WTC11 (cell line): ENCODE data around the gene HDLBP. TPM values are rescaled to one million over a fixed set of nuclear protein-coding genes. Genes with fewer than 3 reads are reported as not detected.

ENCODE experiments used
- ATAC-seq: fragments of 200-7000 bp; cut with Tn5 transposase; 2 replicates; pipeline ENCODE4 v1.10.0; 2021; ENCODE audit warnings: mild to moderate bottlenecking, moderate library complexity
- CTCF ChIA-PET: fragments of 300-600 bp; sonication (Branson Sonifier 250); formaldehyde crosslinking; loops from one replicate; lab custom pipeline; 2021; ENCODE audit warnings: antibody characterized with exemption; lab: Charles Lee
- POLR2A ChIA-PET: fragments of 350-600 bp; sonication (Branson Sonifier 250); formaldehyde crosslinking; loops from one replicate; lab custom pipeline; 2021; ENCODE audit warnings: antibody characterized with exemption; lab: Charles Lee
- DNase-seq: peaks from one replicate; pipeline ENCODE4 v3.0.0; 2021; ENCODE audit warnings: low spot score
- H3K27ac Mint-ChIP-seq: 2 replicates; pipeline ENCODE4 v1.8.0; 2021; ENCODE audit warnings: mixed read lengths
- H3K27me3 Mint-ChIP-seq: 2 replicates; pipeline ENCODE4 v1.8.0; 2021; ENCODE audit warnings: low read depth, mild to moderate bottlenecking, moderate library complexity, mixed read lengths
- H3K36me3 Mint-ChIP-seq: 2 replicates; pipeline ENCODE4 v1.8.0; 2021; ENCODE audit warnings: mixed read lengths
- H3K4me1 Mint-ChIP-seq: 2 replicates; pipeline ENCODE4 v1.8.0; 2022; ENCODE audit warnings: mixed read lengths
- H3K4me3 Mint-ChIP-seq: 2 replicates; pipeline ENCODE4 v1.8.0; 2021; ENCODE audit warnings: mild to moderate bottlenecking, moderate library complexity, mixed read lengths
- H3K9me3 Mint-ChIP-seq: 2 replicates; pipeline ENCODE4 v1.8.0; 2021; ENCODE audit warnings: mixed read lengths
- AR ChIP-seq: fragments of 250-450 bp; sonication (Bioruptor Pico); IDR thresholded peaks from 2 replicates; pipeline ENCODE4 v1.9.0; 2021; ENCODE audit warnings: mild to moderate bottlenecking
- ATF2 ChIP-seq: sonication (generic); formaldehyde crosslinking; IDR thresholded peaks from 2 replicates; pipeline ENCODE4 v1.8.1; 2022; ENCODE audit warnings: low read depth, missing genetic modification reagents, borderline replicate concordance
- CTCF ChIP-seq: fragments of 200-600 bp; IDR thresholded peaks from 2 replicates; pipeline ENCODE4 v1.8.0; 2022; ENCODE audit warnings: antibody characterized with exemption
- E2F1 ChIP-seq: sonication (generic); formaldehyde crosslinking; IDR thresholded peaks from 2 replicates; pipeline ENCODE4 v1.8.0; 2022; ENCODE audit warnings: mild to moderate bottlenecking, missing genetic modification reagents
- EMX1 ChIP-seq: fragments of 250-450 bp; sonication (Bioruptor Pico); IDR thresholded peaks from 2 replicates; pipeline ENCODE4 v1.8.0; 2021; ENCODE audit warnings: mild to moderate bottlenecking
- FOXP1 ChIP-seq: sonication (generic); formaldehyde crosslinking; IDR thresholded peaks from 2 replicates; pipeline ENCODE4 v1.8.0; 2022; ENCODE audit warnings: missing genetic modification reagents, mild to moderate bottlenecking, moderate library complexity, borderline replicate concordance
- GTF2I ChIP-seq: fragments of 250-450 bp; sonication (Bioruptor Pico); conservative IDR thresholded peaks from 2 replicates; pipeline ENCODE4 v1.4.0; 2021; ENCODE audit warnings: mild to moderate bottlenecking
- JAZF1 ChIP-seq: fragments of 250-450 bp; sonication (Bioruptor Pico); IDR thresholded peaks from 2 replicates; pipeline ENCODE4 v1.9.0; 2021; ENCODE audit warnings: moderate library complexity, mild to moderate bottlenecking, inconsistent platforms
- JUN ChIP-seq: sonication (generic); formaldehyde crosslinking; IDR thresholded peaks from 2 replicates; pipeline ENCODE4 v1.8.0; 2023; ENCODE audit warnings: mild to moderate bottlenecking, missing genetic modification reagents
- MAX ChIP-seq: sonication (generic); formaldehyde crosslinking; IDR thresholded peaks from 2 replicates; pipeline ENCODE4 v1.8.0; 2022; ENCODE audit warnings: mild to moderate bottlenecking, missing genetic modification reagents
- MYBL2 ChIP-seq: sonication (generic); formaldehyde crosslinking; IDR thresholded peaks from 2 replicates; pipeline ENCODE4 v1.8.1; 2023; ENCODE audit warnings: mild to moderate bottlenecking, moderate library complexity, missing genetic modification reagents
- NFYB ChIP-seq: sonication (generic); formaldehyde crosslinking; conservative IDR thresholded peaks from 2 replicates; pipeline ENCODE4 v1.8.0; 2022; ENCODE audit warnings: low read depth, missing genetic modification reagents
- PREB ChIP-seq: sonication (generic); formaldehyde crosslinking; IDR thresholded peaks from 2 replicates; pipeline ENCODE4 v1.8.1; 2022; ENCODE audit warnings: mild to moderate bottlenecking, missing genetic modification reagents, moderate library complexity, borderline replicate concordance
- SMAD3 ChIP-seq: sonication (generic); formaldehyde crosslinking; IDR thresholded peaks from 2 replicates; pipeline ENCODE4 v1.8.0; 2022; ENCODE audit warnings: missing genetic modification reagents, mild to moderate bottlenecking, borderline replicate concordance
- TCF7 ChIP-seq: sonication (generic); formaldehyde crosslinking; IDR thresholded peaks from 2 replicates; pipeline ENCODE4 v1.8.0; 2022; ENCODE audit warnings: mild to moderate bottlenecking, low read depth, missing genetic modification reagents, moderate library complexity
- ZNF121 ChIP-seq: sonication (generic); formaldehyde crosslinking; IDR thresholded peaks from 2 replicates; pipeline ENCODE4 v1.8.0; 2023; ENCODE audit warnings: missing genetic modification reagents
- ZNF263 ChIP-seq: sonication (generic); formaldehyde crosslinking; IDR thresholded peaks from 2 replicates; pipeline ENCODE4 v1.8.1; 2022; ENCODE audit warnings: low read depth, mild to moderate bottlenecking, moderate library complexity, missing genetic modification reagents
- ZNF317 ChIP-seq: sonication (generic); formaldehyde crosslinking; IDR thresholded peaks from 2 replicates; pipeline ENCODE4 v1.8.1; 2023; ENCODE audit warnings: low read depth, mild to moderate bottlenecking, moderate library complexity, missing genetic modification reagents, borderline replicate concordance
- ZNF416 ChIP-seq: fragments of 250-450 bp; sonication (Bioruptor Pico); IDR thresholded peaks from 2 replicates; pipeline ENCODE4 v1.9.0; 2021; ENCODE audit warnings: mild to moderate bottlenecking, inconsistent platforms
- ZNF671 ChIP-seq: fragments of 250-450 bp; sonication (Bioruptor Pico); IDR thresholded peaks from 2 replicates; pipeline ENCODE4 v1.8.0; 2021; ENCODE audit warnings: mild to moderate bottlenecking
- total RNA-seq: library from RNA; stranded (reverse); gene quantifications from 3 replicates; pipeline ENCODE4 v1.2.3, GENCODE V29; 2021

HDLBP gene
- total RNA-seq, 1 experiment from 2014 or later: 368 TPM

GRCh38 chr2:241334813-241335212 is 19.3 kb upstream of the HDLBP start (continued):
- TF ChIP-seq ZNF121 (CRISPR knock-in tag): no peak
- no peak for TF ChIP-seq PREB (CRISPR knock-in tag)
- no peak for TF ChIP-seq ZNF671 (CRISPR knock-in tag)
- TF ChIP-seq FOXP1 (CRISPR knock-in tag): no peak
- no peak for TF ChIP-seq SMAD3 (CRISPR knock-in tag)
- TF ChIP-seq NFYB (CRISPR knock-in tag): no peak
- TF ChIP-seq EMX1 (CRISPR knock-in tag): no peak
- TF ChIP-seq, all 79 proteins: peak for 0

- peaks cover 6% of the 10 kb centered on the region; the same call in 1 of the 2 replicates for H3K4me1 Mint-ChIP-seq
- peak overlapping the region; percentile 35 for H3K27ac Mint-ChIP-seq
- H3K4me3 Mint-ChIP-seq: no peak overlapping the region
- DNase-seq (no peak), ATAC-seq (no peak)
- no peak for TF ChIP-seq GTF2I (CRISPR knock-in tag)
- TF ChIP-seq ZNF416: no peak
- no peak for TF ChIP-seq FOXP1 (CRISPR knock-in tag)
- no peak for TF ChIP-seq E2F1 (CRISPR knock-in tag)
- no peak for TF ChIP-seq TCF7 (CRISPR knock-in tag)
- TF ChIP-seq MYBL2 (CRISPR knock-in tag): no peak
- no peak for TF ChIP-seq AR
- TF ChIP-seq CTCF: no peak
- TF ChIP-seq ZNF263 (CRISPR knock-in tag): no peak
- TF ChIP-seq ATF2: no peak
- TF ChIP-seq ZNF121 (CRISPR knock-in tag): no peak
- TF ChIP-seq JUN (CRISPR knock-in tag): no peak
- no peak for TF ChIP-seq ZNF317 (CRISPR knock-in tag)
- TF ChIP-seq MAX (CRISPR knock-in tag): no peak
- TF ChIP-seq JAZF1 (CRISPR knock-in tag): no peak
- H3K27me3 Mint-ChIP-seq: no peaks in the 10 kb centered on the region
- peaks cover 48% of the 10 kb centered on the region for H3K36me3 Mint-ChIP-seq
- ChIA-PET CTCF (no interaction called here), POLR2A (interaction anchor here (1.1 kb wide), 1 partner anchor 15 kb away, joined by 3 read pairs; the partner anchor contains the start of gene SEPTIN2)
- no peaks in the 10 kb centered on the region for H3K9me3 Mint-ChIP-seq
Observed at GRCh38 chr2:241330616-241330981, 15.1 kb upstream of the HDLBP start.
